Measurements from ENCODE around the gene XPA. TPM values are rescaled to one million over a fixed set of nuclear protein-coding genes. Genes with fewer than 3 reads are reported as not detected.
A peak's percentile ranks its signal among the peaks of the same experiment; 100 is the strongest.
"Not testable (repeated sequence)": the region's sequence is repeated elsewhere in the genome, so short reads cannot be mapped to it uniquely, and the experiment has no call there.

Gene XPA
- total RNA-seq, 3 donors from 2014 or later = 10.8 to 24.0 (median 14.6) TPM

GRCh38 chr9:97703437-97704344, 6.6 kb upstream of the XPA start:
- H3K4me3 ChIP-seq = no peak overlapping the region
- no peaks in the 10 kb centered on the region for H3K36me3 ChIP-seq (ENCODE audit: low read depth)
- DNase-seq = no peak
- no peaks in the 10 kb centered on the region for H3K4me1 ChIP-seq (ENCODE audit: low read depth)
- no peak for TF ChIP-seq CTCF (IDR thresholded peaks at IDR 0.05)
- intact Hi-C loops (cut with DNase I, micrococcal nuclease) = no loop called here
- no peaks in the 10 kb centered on the region for H3K9me3 ChIP-seq
- peak; percentile 62 for ATAC-seq

GRCh38 chr9:97699824-97700223, 2.7 kb upstream of the XPA start:
- ATAC-seq; intact Hi-C loops (cut with DNase I, micrococcal nuclease); H3K4me3 ChIP-seq; DNase-seq; H3K36me3 ChIP-seq (ENCODE audit: low read depth); H3K4me1 ChIP-seq (ENCODE audit: low read depth); H3K9me3 ChIP-seq: not testable (repeated sequence)

- H3K9me3 ChIP-seq; ATAC-seq; H3K4me3 ChIP-seq; H3K36me3 ChIP-seq (ENCODE audit: low read depth); intact Hi-C loops (cut with DNase I, micrococcal nuclease); H3K4me1 ChIP-seq (ENCODE audit: low read depth); DNase-seq: not testable (repeated sequence)
These were observed 2.1 kb upstream of the XPA start for GRCh38 chr9:97699281-97699680.

- intact Hi-C loops (cut with DNase I, micrococcal nuclease) = no loop called here
- no peak for TF ChIP-seq CTCF (IDR thresholded peaks at IDR 0.05)
- peak in 1 of 3 donors; percentile 29 for DNase-seq
These were observed 1.7 kb upstream of the XPA start for GRCh38 chr9:97698865-97699264.

GRCh38 chr9:97697837-97698236, 697 bp upstream of the XPA start:
- H3K4me1 ChIP-seq (ENCODE audit: low read depth) = peaks cover 10% of the 10 kb centered on the region
- intact Hi-C loops (cut with DNase I, micrococcal nuclease) = no loop called here
- DNase-seq (no peak), ATAC-seq (peak; percentile 2)
- TF ChIP-seq CTCF (IDR thresholded peaks at IDR 0.05) = no peak
- H3K4me3 ChIP-seq = no peak overlapping the region
- no peaks in the 10 kb centered on the region for H3K36me3 ChIP-seq (ENCODE audit: low read depth)
- no peaks in the 10 kb centered on the region for H3K9me3 ChIP-seq

More at GRCh38 chr9:97698865-97699264, 1.7 kb upstream of the XPA start:
- H3K4me3 ChIP-seq = no peak overlapping the region
- H3K36me3 ChIP-seq (ENCODE audit: low read depth) = no peaks in the 10 kb centered on the region
- ATAC-seq = no peak
- H3K4me1 ChIP-seq (ENCODE audit: low read depth) = peaks cover 10% of the 10 kb centered on the region
- H3K9me3 ChIP-seq = no peaks in the 10 kb centered on the region

GRCh38 chr9:97695995-97696802, 941 bp downstream of the XPA start:
- ATAC-seq = no peak
- Histone ChIP-seq H3K4me1 (ENCODE audit: low read depth) (peaks cover 10% of the 10 kb centered on the region), H3K9me3 (no peaks in the 10 kb centered on the region), H3K4me3 (peak overlapping the region; percentile 60), H3K36me3 (ENCODE audit: low read depth) (no peaks in the 10 kb centered on the region)
- no peak for DNase-seq
- intact Hi-C loops (cut with DNase I, micrococcal nuclease) = no loop called here
- TF ChIP-seq CTCF (IDR thresholded peaks at IDR 0.05) = no peak

Measured in mucosa of descending colon (tissue), 3 donors.